DMS153 treated with DMSO at 0.1 percent for 48 hours (cell line): Measurements from ENCODE around the gene NBR1.
A peak's percentile ranks its signal among the peaks of the same experiment; 100 is the strongest.
"Not testable (repeated sequence)": the region's sequence is repeated elsewhere in the genome, so short reads cannot be mapped to it uniquely, and the experiment has no call there.

Experiments
- DNase-seq: peaks from one replicate; lab custom pipeline; 2025; ENCODE audit not compliant: unreplicated experiment; lab: John Stamatoyannopoulos, UW

Gene NBR1

GRCh38 chr17:43170766-43171585 lies at the start of gene NBR1:
Gene NBR1, plus strand, starts transcription at chr17:43171214. Its CDS starts 4,586 bp downstream, at chr17:43175800.
- peak; percentile 96 for DNase-seq

- DNase-seq, result peak; percentile 98
These were observed 45.7 kb upstream of the NBR1 start, which contains the start of gene BRCA1 for GRCh38 chr17:43125133-43125966. Gene BRCA1, minus strand, starts transcription at chr17:43125364. Its CDS starts 1,268 bp downstream, at chr17:43124096.

GRCh38 chr17:43125967-43126910 lies 44.8 kb upstream of the NBR1 start:
- no peak for DNase-seq

GRCh38 chr17:43126911-43127290 lies 44.1 kb upstream of the NBR1 start:
- no peak for DNase-seq

- DNase-seq, result not testable (repeated sequence)
These were observed 43.6 kb upstream of the NBR1 start for GRCh38 chr17:43127333-43127876.

GRCh38 chr17:43129671-43130010 lies 41.4 kb upstream of the NBR1 start:
- DNase-seq, result no peak

GRCh38 chr17:43132117-43132516 lies 38.9 kb upstream of the NBR1 start:
- DNase-seq, result no peak

GRCh38 chr17:43133439-43133838 lies 37.6 kb upstream of the NBR1 start:
- not testable (repeated sequence) for DNase-seq

GRCh38 chr17:43134774-43135453 lies 36.1 kb upstream of the NBR1 start:
- no peak for DNase-seq

- DNase-seq, result no peak
These were observed 35.6 kb upstream of the NBR1 start for GRCh38 chr17:43135454-43135819.

GRCh38 chr17:43136574-43136973 lies 34.4 kb upstream of the NBR1 start:
- DNase-seq, result not testable (repeated sequence)

- not testable (repeated sequence) for DNase-seq
These were observed 32.5 kb upstream of the NBR1 start for GRCh38 chr17:43138531-43138930.

GRCh38 chr17:43140396-43141332 lies 30.4 kb upstream of the NBR1 start:
- no peak for DNase-seq

- no peak for DNase-seq
These were observed 28.9 kb upstream of the NBR1 start for GRCh38 chr17:43142153-43142552.

GRCh38 chr17:43143201-43143600 lies 27.8 kb upstream of the NBR1 start:
- DNase-seq, result no peak

- DNase-seq, result no peak
These were observed 24.4 kb upstream of the NBR1 start for GRCh38 chr17:43146649-43147048.

GRCh38 chr17:43151880-43152456 lies 19.0 kb upstream of the NBR1 start:
- DNase-seq, result no peak

GRCh38 chr17:43153197-43153835 lies 17.7 kb upstream of the NBR1 start:
- DNase-seq, result not testable (repeated sequence)
